ENCODE measurements around the gene TMEM185B.

Gene TMEM185B

GRCh38 chr2:120243875-120244553 lies 20.8 kb upstream of the TMEM185B start:
- TF ChIP-seq Cebpa-rat (IDR thresholded peaks at IDR 0.05): no peak
- Histone ChIP-seq H3K27me3 (0 out of 2 replicates have a peak, but pooled peaks cover 10% of the 10 kb centered on the region), H3K4me2 (no peak overlapping the region), H4K20me1 (peaks cover 19% of the 10 kb centered on the region), H3K36me3 (no peaks in the 10 kb centered on the region), H3K27ac (no peak overlapping the region), H3K9ac (no peak overlapping the region), H3K4me3 (no peak overlapping the region), H3K4me1 (peaks cover 54% of the 10 kb centered on the region), H3K9me3 (peaks cover 16% of the 10 kb centered on the region)

DNA sequence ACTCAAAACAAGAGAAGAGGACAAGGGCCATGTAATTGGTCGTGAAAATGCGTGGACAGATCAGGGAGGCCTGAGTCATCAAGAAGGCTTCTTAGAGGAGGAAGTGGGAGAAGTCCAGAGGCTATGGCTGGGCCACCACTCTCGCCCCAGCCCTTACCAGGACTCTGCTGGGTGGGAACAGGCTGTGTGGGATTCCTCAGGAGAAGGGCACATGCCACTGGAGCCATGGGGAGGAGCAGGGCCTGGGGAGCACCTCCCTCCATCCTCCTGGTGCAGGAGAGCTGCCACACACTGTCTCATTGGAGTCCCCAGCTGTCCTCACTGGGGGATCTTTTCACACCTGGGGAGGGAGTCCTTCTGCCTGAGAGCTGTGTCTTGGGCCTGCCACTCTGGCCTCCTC lies 20.0 kb upstream of the TMEM185B start:
- no peak for TF ChIP-seq Cebpa-rat (IDR thresholded peaks at IDR 0.05)
- H3K4me3 ChIP-seq: no peak overlapping the region
- H3K4me1 ChIP-seq: peaks cover 46% of the 10 kb centered on the region
- no peaks in the 10 kb centered on the region for H3K36me3 ChIP-seq
- H4K20me1 ChIP-seq: peaks cover 12% of the 10 kb centered on the region
- H3K9me3 ChIP-seq: peaks cover 16% of the 10 kb centered on the region
- H3K27me3 ChIP-seq: 0 out of 2 replicates have a peak, but pooled peaks cover 10% of the 10 kb centered on the region
- H3K27ac ChIP-seq: no peak overlapping the region
- no peak overlapping the region for H3K9ac ChIP-seq
- no peak overlapping the region for H3K4me2 ChIP-seq

DNA sequence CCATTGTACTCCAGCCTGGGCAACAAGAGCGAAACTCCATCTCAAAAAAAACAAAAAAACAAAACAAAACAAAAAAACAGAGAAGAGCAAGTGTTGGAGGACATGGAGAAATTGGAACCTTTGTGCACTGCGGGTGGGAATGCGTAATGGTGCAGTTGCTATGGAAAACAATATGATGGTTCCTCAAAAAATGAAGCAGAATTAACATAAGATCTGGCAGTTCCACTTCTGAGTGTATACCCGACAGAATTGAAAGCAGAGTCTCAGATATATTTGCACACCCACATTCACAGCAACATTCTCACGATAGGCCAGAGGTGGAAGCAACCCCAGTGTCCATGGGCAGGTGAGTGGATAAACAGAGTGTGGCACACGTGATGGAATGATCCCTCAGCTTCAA lies 18.5 kb upstream of the TMEM185B start:
- H4K20me1 ChIP-seq: no peaks in the 10 kb centered on the region
- no peak overlapping the region for H3K4me2 ChIP-seq
- no peak overlapping the region for H3K4me3 ChIP-seq
- H3K27me3 ChIP-seq: 0 out of 2 replicates have a peak, but pooled peaks cover 4% of the 10 kb centered on the region
- H3K9me3 ChIP-seq: peaks cover 16% of the 10 kb centered on the region
- H3K27ac ChIP-seq: no peak overlapping the region
- TF ChIP-seq Cebpa-rat (IDR thresholded peaks at IDR 0.05): no peak
- no peaks in the 10 kb centered on the region for H3K36me3 ChIP-seq
- H3K9ac ChIP-seq: no peak overlapping the region
- peaks cover 36% of the 10 kb centered on the region for H3K4me1 ChIP-seq

- H3K9ac ChIP-seq: no peak overlapping the region
- no peaks in the 10 kb centered on the region for H3K27me3 ChIP-seq
- no peak overlapping the region for H3K27ac ChIP-seq
- H3K4me2 ChIP-seq: no peak overlapping the region
- H4K20me1 ChIP-seq: no peaks in the 10 kb centered on the region
- no peak for TF ChIP-seq Cebpa-rat (IDR thresholded peaks at IDR 0.05)
- H3K36me3 ChIP-seq: no peaks in the 10 kb centered on the region
- H3K4me1 ChIP-seq: peaks cover 36% of the 10 kb centered on the region
- H3K4me3 ChIP-seq: no peak overlapping the region
- peaks cover 16% of the 10 kb centered on the region for H3K9me3 ChIP-seq
Observed at GRCh38 chr2:120240901-120241429, 17.8 kb upstream of the TMEM185B start.

- Histone ChIP-seq H3K36me3 (no peaks in the 10 kb centered on the region), H3K9me3 (peaks cover 16% of the 10 kb centered on the region), H3K4me3 (no peak overlapping the region), H3K27me3 (no peaks in the 10 kb centered on the region), H3K9ac (no peak overlapping the region), H3K4me2 (0 out of 2 replicates have a peak overlapping the region, but pooled peaks have one; percentile 14), H3K4me1 (peaks cover 26% of the 10 kb centered on the region), H4K20me1 (no peaks in the 10 kb centered on the region), H3K27ac (no peak overlapping the region)
- no peak for TF ChIP-seq Cebpa-rat (IDR thresholded peaks at IDR 0.05)
Observed at GRCh38 chr2:120239488-120240287, 16.5 kb upstream of the TMEM185B start.

- no peaks in the 10 kb centered on the region for H3K36me3 ChIP-seq
- peaks cover 11% of the 10 kb centered on the region for H3K9me3 ChIP-seq
- H4K20me1 ChIP-seq: no peaks in the 10 kb centered on the region
- no peak overlapping the region for H3K9ac ChIP-seq
- peaks cover 29% of the 10 kb centered on the region for H3K4me1 ChIP-seq
- no peak for TF ChIP-seq Cebpa-rat (IDR thresholded peaks at IDR 0.05)
- H3K4me2 ChIP-seq: 0 out of 2 replicates have a peak overlapping the region, but pooled peaks have one; percentile 14
- H3K27me3 ChIP-seq: no peaks in the 10 kb centered on the region
- H3K27ac ChIP-seq: no peak overlapping the region
- H3K4me3 ChIP-seq: no peak overlapping the region
Observed at GRCh38 chr2:120238728-120239487, 15.7 kb upstream of the TMEM185B start.

- no peaks in the 10 kb centered on the region for H3K27me3 ChIP-seq
- no peaks in the 10 kb centered on the region for H3K9me3 ChIP-seq
- peaks cover 43% of the 10 kb centered on the region for H3K4me1 ChIP-seq
- H3K9ac ChIP-seq: no peak overlapping the region
- H3K4me3 ChIP-seq: no peak overlapping the region
- no peak overlapping the region for H3K4me2 ChIP-seq
- H3K36me3 ChIP-seq: no peaks in the 10 kb centered on the region
- H3K27ac ChIP-seq: no peak overlapping the region
- H4K20me1 ChIP-seq: no peaks in the 10 kb centered on the region
- no peak for TF ChIP-seq Cebpa-rat (IDR thresholded peaks at IDR 0.05)
Observed at GRCh38 chr2:120237491-120237902, 14.3 kb upstream of the TMEM185B start.

DNA sequence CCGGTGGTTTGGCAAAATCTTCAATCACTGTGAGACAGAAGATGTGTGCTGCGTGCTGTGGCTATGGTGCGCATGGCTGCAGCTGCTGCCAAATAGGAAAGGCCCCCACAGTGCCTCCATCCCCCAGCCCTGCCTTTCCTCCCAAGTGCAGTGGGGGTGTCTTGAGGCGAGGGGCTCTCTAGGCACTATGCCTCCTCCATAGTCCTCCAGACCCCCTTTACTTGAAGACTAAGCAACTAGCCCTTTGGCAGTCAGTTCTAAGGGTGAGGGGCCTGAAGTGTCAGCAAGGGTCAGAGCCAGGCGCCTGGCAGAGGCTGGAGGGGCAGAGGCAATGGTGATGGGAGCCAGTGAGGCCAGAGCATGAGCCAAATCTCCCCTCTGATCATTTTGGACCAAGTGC lies 13.6 kb upstream of the TMEM185B start:
- Histone ChIP-seq H4K20me1 (no peaks in the 10 kb centered on the region), H3K4me3 (no peak overlapping the region), H3K4me2 (peak overlapping the region; percentile 42), H3K27ac (no peak overlapping the region), H3K36me3 (no peaks in the 10 kb centered on the region), H3K4me1 (peaks cover 49% of the 10 kb centered on the region), H3K9me3 (no peaks in the 10 kb centered on the region), H3K27me3 (no peaks in the 10 kb centered on the region), H3K9ac (no peak overlapping the region)
- no peak for TF ChIP-seq Cebpa-rat (IDR thresholded peaks at IDR 0.05)

DNA sequence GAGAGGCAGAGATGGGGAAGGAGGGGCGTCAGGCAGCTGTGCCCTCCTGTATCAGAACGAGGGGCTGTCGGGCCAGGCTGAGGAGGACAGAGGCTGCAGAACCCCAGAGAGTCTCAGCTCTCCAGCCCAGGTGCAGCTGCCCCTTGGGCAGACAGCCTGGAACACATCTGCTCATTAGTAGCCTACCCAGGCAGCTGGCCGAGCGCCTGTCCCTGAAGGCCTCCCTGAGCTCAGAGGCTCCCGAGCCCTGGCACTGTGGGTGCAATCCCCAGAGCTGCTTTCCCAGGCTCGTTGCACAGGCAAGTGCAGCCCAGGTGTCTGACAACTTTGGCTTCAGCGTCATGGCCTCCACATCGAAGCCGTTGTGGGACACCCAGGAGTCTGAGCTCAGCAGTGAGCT lies 13.1 kb upstream of the TMEM185B start:
- H3K36me3 ChIP-seq: no peaks in the 10 kb centered on the region
- no peak overlapping the region for H3K4me3 ChIP-seq
- peak overlapping the region; percentile 42 for H3K4me2 ChIP-seq
- H3K27ac ChIP-seq: no peak overlapping the region
- no peak for TF ChIP-seq Cebpa-rat (IDR thresholded peaks at IDR 0.05)
- H4K20me1 ChIP-seq: no peaks in the 10 kb centered on the region
- H3K9ac ChIP-seq: no peak overlapping the region
- no peaks in the 10 kb centered on the region for H3K27me3 ChIP-seq
- H3K9me3 ChIP-seq: no peaks in the 10 kb centered on the region
- peaks cover 51% of the 10 kb centered on the region for H3K4me1 ChIP-seq
